GM21515 (cell line): ENCODE data around the gene PRR36.
A peak's percentile ranks its signal among the peaks of the same experiment; 100 is the strongest.

ENCODE experiments used
- ATAC-seq: cut with Tn5 transposase; IDR thresholded peaks from one replicate; pipeline ENCODE4 v1.9.1; 2021; ENCODE audit not compliant: unreplicated experiment

Gene PRR36

DNA sequence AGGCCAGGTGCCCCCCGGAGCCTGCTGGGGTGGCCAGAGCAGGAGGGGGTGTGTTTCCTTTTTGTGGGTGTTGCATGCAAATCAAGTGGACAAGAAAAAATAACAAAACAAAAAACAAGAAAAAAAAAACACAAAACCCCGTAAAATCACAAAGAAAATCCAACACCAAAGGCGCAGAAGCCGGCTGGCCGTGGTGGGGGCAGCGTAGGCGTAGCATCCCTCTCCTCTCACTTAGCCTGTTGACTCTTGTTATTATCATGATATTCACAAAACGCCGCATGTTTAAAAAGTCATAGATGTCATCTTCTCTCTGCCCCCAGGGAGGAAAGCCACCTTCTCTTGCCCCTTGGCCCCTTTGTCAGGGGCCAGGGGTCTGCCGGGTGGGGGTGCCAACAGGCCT, 39.5 kb upstream of the PRR36 start:
- no peak for ATAC-seq

DNA sequence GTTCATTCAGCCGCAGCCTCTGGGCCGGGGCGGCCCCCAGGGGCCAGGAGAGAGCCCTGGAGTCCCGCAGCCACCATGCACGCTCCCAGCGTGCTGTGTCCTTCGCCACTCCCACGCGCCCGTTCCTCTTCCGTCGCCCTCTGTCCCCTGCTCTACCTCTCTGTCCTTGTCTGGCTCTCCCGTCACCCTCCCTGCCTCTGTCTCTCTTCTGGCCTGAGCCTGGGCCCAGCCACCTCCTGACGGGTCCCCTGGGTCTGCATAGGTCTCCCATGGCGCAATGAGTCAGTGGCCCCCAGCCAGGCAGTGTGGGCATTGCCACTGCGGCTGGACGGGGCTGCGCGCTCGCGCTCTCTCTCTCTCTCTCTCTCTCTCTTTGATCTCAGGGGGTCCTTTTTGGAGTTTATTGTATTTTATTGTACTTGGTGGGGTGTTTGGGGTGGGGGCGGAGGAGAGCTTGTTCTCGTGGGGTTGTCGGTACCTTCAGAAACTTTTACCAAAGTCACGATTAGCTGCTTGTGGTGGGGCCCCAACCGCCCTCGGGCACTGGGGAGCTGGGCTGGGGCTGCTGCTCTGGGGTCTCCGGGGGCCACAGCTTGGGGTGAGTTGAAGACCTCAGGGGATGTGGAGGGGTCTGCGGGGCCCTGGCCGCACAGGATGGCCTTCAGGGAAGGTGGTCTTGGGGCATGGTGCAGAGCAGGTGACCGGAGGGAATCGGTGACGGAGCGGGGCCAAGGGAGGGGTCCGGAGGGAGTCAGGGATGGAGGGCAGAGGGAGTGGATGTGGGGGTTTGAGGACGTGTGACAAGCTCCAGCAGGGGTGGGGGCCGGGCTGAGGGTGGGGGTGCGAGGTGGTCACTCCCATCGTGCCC, 38.7 kb upstream of the PRR36 start:
- no peak for ATAC-seq

DNA sequence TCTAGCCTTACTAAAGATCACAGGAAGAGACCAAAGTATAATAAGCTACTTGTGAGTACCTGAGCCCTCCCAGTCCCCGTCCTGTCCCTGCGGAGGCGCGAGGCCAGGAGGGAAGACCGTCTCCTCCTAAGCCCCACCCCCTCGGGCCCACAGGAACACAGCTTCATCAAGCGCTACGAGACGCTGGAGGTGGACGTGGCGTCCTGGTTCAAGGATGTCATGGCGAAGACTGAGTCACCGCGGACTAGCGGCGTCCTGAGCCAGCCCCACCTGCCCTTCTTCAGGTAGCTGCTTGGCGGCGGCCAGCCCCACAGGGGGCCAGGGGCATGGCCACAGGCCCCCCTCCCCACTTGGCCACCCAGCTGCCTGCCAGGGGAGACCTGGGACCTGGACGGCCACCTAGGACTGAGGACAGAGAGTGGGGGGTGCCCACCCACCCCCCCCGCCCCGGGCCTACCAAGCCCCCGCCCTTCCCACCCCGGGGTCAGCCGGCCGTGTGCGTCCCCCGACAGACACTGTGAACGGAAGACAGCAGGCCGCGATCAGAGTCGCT, 38.0 kb upstream of the PRR36 start:
- no peak for ATAC-seq

DNA sequence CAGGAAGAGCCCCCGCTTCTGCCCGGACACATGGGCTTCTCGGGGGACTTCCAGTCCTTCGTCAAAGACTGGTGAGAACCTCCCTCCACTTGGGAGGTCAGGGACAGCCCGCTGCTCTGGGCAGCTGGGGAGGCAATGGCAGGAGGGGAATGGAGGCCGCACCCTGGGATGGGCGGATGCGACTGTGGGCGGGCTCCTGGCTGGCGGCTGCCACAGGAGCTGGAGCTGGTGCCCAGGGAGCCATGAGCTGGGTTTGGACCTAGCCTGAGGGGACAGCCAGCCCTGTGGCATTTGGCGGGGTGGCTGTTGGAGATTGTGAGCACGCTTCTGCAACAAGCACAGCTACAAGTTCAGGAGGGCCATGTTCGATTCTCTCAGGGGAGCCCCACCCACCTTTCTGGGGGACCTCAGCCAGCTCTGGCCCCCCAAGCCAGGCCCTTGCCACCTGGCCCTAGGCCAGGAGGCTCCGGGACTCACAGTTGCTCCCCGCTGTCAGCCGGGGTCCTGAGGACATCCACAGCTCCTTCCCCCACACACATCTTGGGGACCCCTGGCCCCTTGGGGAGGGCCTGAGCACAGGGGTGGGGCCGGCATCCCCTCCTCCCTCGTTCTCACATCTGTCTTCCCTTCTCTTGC, 37.4 kb upstream of the PRR36 start:
- no peak for ATAC-seq

DNA sequence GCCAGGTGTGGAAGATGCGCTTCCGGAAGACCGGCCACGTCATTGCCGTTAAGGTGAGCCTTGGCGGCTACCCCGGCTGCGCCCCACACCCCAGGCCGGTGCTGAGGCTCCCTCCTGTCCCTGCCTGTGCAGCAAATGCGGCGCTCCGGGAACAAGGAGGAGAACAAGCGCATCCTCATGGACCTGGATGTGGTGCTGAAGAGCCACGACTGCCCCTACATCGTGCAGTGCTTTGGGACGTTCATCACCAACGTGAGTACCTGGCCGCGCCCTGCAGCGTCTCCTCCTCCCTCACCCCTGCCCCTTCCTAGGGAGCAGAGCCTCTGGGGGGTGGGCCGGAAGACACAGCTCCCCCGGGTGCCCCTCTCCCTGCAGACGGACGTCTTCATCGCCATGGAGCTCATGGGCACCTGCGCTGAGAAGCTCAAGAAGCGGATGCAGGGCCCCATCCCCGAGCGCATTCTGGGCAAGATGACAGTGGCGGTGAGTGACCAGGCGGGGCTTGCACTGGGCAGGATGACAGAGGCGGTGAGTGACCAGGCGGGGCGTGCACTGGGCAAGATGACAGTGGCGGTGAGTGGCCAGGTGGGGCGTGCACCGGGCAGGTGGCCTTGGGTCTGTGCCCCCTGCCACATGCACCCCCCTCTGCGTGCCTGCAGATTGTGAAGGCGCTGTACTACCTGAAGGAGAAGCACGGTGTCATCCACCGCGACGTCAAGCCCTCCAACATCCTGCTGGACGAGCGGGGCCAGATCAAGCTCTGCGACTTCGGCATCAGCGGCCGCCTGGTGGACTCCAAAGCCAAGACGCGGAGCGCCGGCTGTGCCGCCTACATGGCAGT, 36.4 kb upstream of the PRR36 start:
- no peak for ATAC-seq

DNA sequence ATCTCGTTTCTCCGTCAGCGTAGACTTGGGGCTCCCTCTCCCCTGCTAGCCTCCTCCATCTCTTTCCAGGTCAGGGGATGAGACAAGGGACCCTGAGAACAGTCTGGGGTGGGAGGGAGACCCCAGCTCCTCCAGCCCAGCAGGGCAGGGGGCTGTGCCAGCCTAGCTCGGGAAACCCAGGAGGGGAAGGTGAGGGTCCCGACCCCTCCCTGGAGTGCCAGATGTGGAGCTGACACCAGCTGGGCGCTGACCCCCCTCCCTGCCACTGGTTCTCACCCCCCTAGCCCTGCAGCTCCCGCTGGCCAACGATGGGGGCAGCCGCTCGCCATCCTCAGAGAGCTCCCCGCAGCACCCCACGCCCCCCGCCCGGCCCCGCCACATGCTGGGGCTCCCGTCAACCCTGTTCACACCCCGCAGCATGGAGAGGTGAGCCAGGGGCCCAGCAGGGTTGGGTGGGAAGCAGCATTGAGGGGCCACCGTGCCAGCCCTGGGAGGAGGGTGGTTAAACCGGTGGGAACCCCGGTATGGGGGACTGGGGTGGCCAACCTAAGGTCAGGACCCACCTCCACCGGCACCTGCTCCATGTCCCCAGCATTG, 35.4 kb upstream of the PRR36 start:
- ATAC-seq = no peak

DNA sequence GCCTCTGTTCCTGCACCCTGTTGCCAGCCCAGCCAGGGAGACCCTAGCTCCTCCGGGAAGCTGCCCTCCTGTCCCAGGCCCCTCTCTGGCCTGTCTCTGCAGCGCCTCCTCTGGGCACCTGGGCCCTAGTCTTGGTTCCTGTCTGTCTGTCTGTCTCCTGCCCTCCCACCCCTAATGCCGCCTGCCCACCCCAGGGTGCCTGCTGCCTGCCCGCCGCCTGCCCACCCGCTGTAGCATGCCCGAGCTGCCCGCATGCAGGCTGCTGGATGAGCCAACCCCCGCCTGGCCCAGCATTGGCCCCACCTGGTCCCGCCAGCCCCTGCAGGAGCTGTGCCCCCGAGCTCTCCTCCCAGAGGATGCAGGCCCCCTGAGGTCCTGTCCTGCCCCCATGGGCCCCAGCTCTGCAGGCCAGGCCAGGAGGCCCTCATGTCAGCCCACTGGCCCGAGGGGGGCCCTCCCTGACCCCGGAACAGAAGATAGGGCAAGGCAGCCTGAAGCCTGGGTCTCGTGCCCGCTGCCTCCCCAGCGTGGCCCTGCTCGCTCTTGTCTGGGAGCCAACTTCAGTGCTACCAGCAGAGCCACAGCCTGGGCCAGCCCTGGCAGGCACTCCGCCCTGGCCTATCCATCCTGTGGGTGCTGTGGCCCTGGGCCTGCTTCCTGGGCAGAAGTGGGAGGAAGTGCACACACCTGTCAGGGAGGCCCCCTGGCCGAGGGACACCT, 34.7 kb upstream of the PRR36 start:
- no peak for ATAC-seq

DNA sequence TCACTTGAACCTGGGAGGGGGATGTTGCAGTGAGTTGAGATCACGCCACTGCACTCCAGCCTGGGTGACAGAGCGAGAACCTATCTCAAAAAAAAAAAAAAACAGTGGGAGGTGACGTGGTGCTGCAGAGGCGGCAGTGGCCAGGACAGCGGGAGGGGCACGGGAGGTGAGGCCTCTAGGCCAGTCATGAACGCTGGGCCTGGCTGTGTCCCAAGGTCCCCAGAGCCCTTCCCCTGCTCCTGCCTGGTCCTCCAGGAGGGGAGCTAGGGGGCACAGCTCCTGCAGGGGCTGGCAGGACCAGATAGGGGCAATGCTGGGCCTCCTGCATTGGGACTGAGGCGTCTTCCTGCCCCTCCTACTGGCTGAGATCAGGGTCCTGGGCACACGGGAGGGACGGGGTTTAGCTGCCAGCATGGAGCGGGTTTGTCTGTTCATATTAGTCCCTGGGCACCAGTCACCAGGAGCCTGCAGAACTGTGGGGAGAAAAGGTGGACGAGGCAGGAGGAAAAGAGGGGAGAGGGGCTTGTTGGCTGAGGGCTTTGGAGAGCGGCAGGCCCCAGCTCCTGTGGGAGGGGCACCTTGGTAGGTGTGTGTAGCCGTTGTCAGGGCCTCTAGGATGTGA, 34.0 kb upstream of the PRR36 start:
- ATAC-seq = no peak

DNA sequence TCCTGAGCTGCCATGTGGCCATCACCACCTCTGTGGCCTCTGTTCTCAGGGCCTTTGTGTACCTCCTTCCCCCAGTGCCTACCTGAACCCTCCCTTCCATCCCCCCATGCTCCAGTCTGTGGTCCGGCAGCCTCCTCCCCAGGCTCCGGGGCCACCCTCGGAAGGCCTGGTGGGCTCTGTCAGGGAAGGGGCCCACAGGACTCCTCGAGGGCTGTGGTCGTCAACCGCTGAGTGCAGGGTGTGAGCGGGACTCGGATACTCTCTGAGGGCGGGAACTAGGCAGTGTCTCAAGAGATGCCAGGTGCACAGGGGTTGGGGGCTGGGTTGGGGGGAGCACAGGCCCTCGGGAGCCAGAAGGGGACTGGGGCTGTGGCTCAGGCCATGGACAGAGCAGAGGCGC, 33.4 kb upstream of the PRR36 start:
- ATAC-seq = no peak

DNA sequence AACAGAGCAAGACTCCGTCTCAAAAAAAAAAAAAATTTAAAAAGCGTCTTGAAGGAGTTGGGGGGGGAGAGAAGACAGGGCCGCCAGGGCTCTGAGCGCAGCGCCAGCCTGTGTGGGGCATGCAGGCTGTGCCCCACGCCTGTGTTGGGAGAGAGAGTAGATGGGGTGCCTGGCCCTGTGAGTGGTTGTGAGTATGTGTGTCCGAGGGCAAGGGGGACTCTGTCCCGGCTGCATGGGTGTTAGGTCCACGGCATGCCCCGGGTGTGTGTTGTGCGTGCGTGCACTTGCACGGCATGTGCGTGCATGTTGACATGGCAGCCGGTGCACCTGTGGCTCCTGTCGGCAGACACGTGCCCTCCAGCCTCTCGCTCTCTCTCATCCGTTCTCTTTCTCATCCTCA, 32.9 kb upstream of the PRR36 start:
- ATAC-seq = no peak

DNA sequence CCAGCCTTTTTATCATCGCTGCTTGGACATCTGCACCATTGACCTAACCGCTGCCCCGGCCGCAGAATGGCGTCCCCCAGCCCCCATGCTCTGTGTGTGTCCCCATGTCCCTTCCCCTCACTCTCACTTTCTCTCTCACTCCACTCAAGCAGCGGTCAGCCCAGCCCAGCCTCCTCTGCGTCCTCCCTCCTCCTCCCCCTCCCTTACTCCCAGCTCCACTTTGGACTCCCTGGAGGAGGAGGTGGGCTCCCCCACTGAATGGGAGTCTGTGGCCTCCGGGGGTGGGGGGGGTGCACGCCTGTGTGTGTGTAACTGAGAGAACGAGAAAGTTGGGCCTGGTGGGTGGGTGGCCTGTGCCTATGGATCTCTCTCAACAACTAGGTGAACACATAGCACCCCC, 31.7 kb upstream of the PRR36 start:
- ATAC-seq = no peak

DNA sequence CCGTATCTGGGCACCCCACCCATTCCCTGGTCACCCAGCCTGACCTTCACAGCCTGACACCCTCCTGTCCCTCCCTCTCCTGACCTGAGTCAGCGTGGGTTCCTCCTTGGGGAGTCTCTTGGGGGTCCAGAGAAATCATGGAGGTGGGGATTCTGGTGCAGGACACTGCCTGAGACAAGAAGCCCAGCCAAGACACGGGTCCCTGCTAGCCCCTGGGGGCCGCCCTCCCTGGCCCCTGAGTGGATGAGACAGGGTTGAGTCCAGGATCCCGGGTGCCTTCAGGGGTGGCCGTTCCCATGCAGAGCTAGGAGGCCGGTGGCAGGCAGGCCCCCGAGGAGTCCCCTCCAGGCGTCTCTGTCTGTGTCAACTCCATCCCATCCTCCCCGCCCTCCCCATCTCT, 31.1 kb upstream of the PRR36 start:
- no peak for ATAC-seq

DNA sequence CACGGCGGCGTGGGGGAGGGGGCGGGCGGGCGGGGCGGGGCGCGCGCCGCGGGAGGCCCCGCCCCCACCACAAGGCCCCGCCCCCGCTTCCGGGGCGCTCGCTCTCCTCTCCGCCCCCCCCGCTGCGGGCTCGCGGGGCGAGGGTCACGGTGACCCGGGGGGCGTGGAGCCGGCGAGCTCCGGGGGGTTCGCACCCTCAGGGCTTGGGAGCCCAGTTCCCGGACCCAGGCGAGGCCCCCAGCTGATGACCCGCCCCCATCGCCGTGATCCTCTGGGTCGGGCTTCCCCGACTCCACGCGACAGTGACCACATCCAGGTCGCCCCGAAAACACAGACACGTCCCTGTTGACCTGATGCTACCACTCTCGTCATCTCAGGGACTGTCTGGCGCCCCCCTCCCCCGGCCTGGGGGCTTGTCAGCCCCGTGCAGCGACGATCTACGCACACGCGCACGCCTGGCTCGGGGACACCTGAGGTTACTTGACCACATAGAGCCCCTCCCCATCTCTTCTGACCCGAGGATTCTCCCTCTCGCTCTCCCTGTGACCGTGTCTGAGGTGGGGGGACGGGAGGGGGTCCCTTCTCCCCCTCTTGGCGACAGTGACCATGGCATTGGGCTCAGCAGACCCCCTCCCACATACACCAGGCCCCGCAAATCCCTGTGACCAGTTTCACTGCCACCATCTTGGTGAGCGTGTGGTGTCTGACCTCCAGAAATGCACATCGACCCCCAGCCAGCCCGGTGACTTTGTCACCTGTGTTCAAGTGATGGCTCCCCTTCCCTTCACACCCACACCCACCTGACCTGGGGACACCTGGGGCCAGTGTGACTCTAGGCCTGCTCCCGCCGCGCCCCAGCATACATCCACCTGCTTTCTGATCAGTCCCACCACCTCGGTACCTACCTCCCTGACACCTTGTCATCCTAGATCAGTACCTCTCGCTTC, 30.2 kb upstream of the PRR36 start:
- peak; percentile 33 for ATAC-seq

DNA sequence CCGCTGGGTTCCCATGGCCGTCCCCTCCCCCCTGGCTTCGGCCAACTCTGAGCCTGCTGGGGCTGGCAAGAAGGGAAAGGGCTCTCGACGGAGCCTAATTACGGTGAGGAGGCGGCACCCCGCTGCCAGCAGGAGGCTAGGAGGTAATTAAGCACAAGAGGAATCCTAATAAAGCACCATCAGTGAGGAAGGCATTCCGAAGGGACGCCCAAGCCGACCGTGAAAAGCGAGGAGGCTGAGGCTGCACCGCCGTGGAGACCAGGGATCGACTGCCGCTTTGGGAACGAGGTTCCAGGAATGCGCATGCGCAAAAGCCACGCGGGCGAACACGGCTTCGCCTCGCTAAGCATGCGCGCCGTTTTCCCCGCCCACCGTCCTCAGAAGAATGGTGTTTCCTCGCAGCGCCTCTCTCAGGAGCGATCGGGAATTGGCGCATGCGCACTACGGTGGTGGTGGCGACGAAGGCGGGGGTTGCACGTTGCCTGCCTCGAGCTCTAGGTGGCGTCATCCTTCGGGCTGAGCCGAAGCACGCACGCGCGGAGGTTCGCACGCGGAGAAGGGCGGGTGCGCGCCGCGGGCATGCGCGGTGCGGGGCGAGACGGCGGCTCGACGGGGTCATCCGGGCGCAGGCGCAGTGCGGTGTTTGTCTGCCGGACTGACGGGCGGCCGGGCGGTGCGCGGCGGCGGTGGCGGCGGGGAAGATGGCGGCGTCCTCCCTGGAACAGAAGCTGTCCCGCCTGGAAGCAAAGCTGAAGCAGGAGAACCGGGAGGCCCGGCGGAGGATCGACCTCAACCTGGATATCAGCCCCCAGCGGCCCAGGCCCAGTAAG, 29.3 kb upstream of the PRR36 start, which contains the start of gene MAP2K7:
TSS of gene MAP2K7 (plus strand) at position 634 of the 830 bp plus-strand sequence. CDS start at position 702, 68 bp downstream.
- ATAC-seq = peak; percentile 76

DNA sequence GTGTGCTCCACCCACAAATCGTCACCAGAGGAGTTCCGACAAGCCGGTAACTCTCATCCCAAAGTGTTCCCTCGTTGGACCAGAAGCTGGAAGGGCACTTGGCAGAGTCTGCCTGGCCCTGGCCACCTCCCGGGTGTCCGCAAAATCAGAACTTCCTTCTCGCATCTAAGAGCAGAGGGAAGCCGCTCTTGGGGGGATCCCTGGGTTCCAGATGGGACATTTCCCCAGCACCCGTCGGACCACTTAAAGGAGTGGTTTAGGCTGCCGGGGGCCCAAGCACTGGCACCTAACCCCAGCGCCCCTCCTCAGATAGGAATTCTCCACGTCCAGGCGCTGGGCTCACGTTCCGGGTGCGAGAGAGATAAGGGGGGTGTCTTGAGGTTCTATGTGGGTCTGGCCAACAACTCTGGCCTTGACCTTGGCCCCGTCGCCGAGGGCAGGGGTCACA, 28.6 kb upstream of the PRR36 start:
- ATAC-seq = peak; percentile 0

DNA sequence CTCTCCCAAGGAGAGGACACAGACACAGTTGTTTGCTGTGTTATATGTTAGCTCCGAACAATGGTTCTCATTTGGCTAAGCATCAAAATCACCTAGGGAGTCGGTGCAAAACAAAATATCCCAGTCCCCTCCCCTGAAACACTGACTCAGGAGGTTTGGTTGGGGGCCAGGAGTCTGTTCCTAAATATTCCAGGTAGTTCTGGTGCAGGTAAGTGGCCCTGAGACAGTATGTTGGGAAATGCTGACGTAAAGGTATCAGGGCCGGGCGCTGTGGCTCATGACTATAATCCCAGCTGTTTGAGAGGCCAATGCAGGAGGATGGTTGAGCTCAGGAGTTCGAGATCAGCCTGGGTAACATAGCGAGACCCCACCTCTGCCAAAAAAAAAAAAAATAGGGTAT, 27.1 kb upstream of the PRR36 start:
- no peak for ATAC-seq

DNA sequence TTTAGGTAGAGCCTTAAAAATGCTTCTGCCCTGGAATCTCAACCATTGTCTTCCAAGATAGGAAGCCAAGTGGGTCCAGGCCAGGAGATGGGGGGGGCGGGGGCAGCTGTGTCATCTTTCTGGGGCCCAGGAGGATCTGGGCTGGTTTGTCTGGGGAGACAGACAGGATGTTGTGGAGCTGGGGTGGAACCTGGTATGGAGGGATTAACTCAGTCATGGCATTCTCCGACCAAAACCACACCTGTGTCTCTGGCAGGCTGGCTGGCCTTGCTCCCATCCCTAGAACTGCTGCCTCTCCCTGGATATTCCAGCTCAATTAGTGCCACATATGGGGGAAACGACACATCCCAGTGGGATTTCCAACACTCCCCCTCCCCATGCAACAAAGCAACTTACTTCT, 26.7 kb upstream of the PRR36 start:
- no peak for ATAC-seq

DNA sequence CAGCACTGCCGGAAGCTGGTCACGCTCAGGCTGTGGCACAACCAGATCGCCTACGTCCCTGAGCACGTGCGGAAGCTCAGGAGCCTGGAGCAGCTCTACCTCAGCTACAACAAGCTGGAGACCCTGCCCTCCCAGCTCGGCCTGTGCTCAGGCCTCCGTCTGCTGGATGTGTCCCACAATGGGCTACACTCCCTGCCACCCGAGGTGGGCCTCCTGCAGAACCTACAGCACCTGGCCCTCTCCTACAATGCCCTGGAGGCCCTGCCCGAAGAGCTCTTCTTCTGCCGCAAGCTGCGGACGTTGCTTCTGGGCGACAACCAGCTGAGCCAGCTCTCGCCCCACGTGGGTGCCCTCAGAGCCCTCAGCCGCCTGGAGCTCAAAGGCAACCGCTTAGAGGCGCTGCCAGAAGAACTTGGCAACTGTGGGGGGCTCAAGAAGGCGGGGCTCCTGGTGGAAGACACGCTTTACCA, 26.2 kb upstream of the PRR36 start:
- no peak for ATAC-seq
